ENCODE results near the gene ANKS3. TPM values are rescaled to one million over a fixed set of nuclear protein-coding genes. Genes with fewer than 3 reads are reported as not detected.

The ANKS3 gene
- total RNA-seq, 1 donor from 2014 or later = 43.5 TPM

- H3K36me3 Mint-ChIP-seq (ENCODE audit: unreplicated experiment) = no peaks in the 10 kb centered on the region
- H3K9me3 Mint-ChIP-seq (ENCODE audit: unreplicated experiment) = peaks cover 6% of the 10 kb centered on the region
- no peak overlapping the region for H3K27ac Mint-ChIP-seq (ENCODE audit: unreplicated experiment)
- DNase-seq = no peak
- peaks cover 6% of the 10 kb centered on the region for H3K4me1 Mint-ChIP-seq (ENCODE audit: low read depth, unreplicated experiment)
- TF ChIP-seq CTCF (IDR thresholded peaks at IDR 0.05; ENCODE audit: partially characterized antibody, unreplicated experiment) = no peak
- peaks cover 3% of the 10 kb centered on the region for H3K27me3 Mint-ChIP-seq (ENCODE audit: unreplicated experiment)
- no peak overlapping the region for H3K4me3 Mint-ChIP-seq (ENCODE audit: unreplicated experiment)
Observed at GRCh38 chr16:4737545-4737944, 3.5 kb upstream of the ANKS3 start.

- Mint-ChIP-seq H3K36me3 (ENCODE audit: unreplicated experiment) (no peaks in the 10 kb centered on the region), H3K4me3 (ENCODE audit: unreplicated experiment) (no peak overlapping the region), H3K27me3 (ENCODE audit: unreplicated experiment) (peaks cover 3% of the 10 kb centered on the region), H3K27ac (ENCODE audit: unreplicated experiment) (no peak overlapping the region), H3K4me1 (ENCODE audit: low read depth, unreplicated experiment) (peaks cover 6% of the 10 kb centered on the region), H3K9me3 (ENCODE audit: unreplicated experiment) (peaks cover 6% of the 10 kb centered on the region)
- no peak for DNase-seq
- no peak for TF ChIP-seq CTCF (IDR thresholded peaks at IDR 0.05; ENCODE audit: partially characterized antibody, unreplicated experiment)
Observed at GRCh38 chr16:4736546-4736945, 2.5 kb upstream of the ANKS3 start.

- no peak for TF ChIP-seq CTCF (IDR thresholded peaks at IDR 0.05; ENCODE audit: partially characterized antibody, unreplicated experiment)
- Mint-ChIP-seq H3K9me3 (ENCODE audit: unreplicated experiment) (peaks cover 6% of the 10 kb centered on the region), H3K27me3 (ENCODE audit: unreplicated experiment) (peaks cover 3% of the 10 kb centered on the region), H3K4me1 (ENCODE audit: low read depth, unreplicated experiment) (peaks cover 6% of the 10 kb centered on the region), H3K36me3 (ENCODE audit: unreplicated experiment) (no peaks in the 10 kb centered on the region), H3K4me3 (ENCODE audit: unreplicated experiment) (peak overlapping the region; percentile 98), H3K27ac (ENCODE audit: unreplicated experiment) (peak overlapping the region; percentile 98)
- peak; percentile 96 for DNase-seq
Observed at GRCh38 chr16:4734730-4735535, 862 bp upstream of the ANKS3 start.

GRCh38 chr16:4733747-4734062, 366 bp downstream of the ANKS3 start:
- H3K36me3 Mint-ChIP-seq (ENCODE audit: unreplicated experiment) = no peaks in the 10 kb centered on the region
- TF ChIP-seq CTCF (IDR thresholded peaks at IDR 0.05; ENCODE audit: partially characterized antibody, unreplicated experiment) = no peak
- DNase-seq = peak; percentile 53
- peak overlapping the region; percentile 93 for H3K4me3 Mint-ChIP-seq (ENCODE audit: unreplicated experiment)
- peaks cover 6% of the 10 kb centered on the region for H3K9me3 Mint-ChIP-seq (ENCODE audit: unreplicated experiment)
- H3K27me3 Mint-ChIP-seq (ENCODE audit: unreplicated experiment) = peaks cover 3% of the 10 kb centered on the region
- peaks cover 10% of the 10 kb centered on the region for H3K4me1 Mint-ChIP-seq (ENCODE audit: low read depth, unreplicated experiment)
- H3K27ac Mint-ChIP-seq (ENCODE audit: unreplicated experiment) = peak overlapping the region; percentile 38

GRCh38 chr16:4733211-4733742, 794 bp downstream of the ANKS3 start:
- Mint-ChIP-seq H3K4me1 (ENCODE audit: low read depth, unreplicated experiment) (peaks cover 12% of the 10 kb centered on the region), H3K27ac (ENCODE audit: unreplicated experiment) (peak overlapping the region; percentile 38), H3K4me3 (ENCODE audit: unreplicated experiment) (peak overlapping the region; percentile 93), H3K36me3 (ENCODE audit: unreplicated experiment) (no peaks in the 10 kb centered on the region), H3K9me3 (ENCODE audit: unreplicated experiment) (peaks cover 6% of the 10 kb centered on the region), H3K27me3 (ENCODE audit: unreplicated experiment) (peaks cover 3% of the 10 kb centered on the region)
- DNase-seq = no peak
- no peak for TF ChIP-seq CTCF (IDR thresholded peaks at IDR 0.05; ENCODE audit: partially characterized antibody, unreplicated experiment)
